ENCODE data around the gene ATP7A.
"Not testable (repeated sequence)": the region's sequence is repeated elsewhere in the genome, so short reads cannot be mapped to it uniquely, and the experiment has no call there.

Gene ATP7A

DNA sequence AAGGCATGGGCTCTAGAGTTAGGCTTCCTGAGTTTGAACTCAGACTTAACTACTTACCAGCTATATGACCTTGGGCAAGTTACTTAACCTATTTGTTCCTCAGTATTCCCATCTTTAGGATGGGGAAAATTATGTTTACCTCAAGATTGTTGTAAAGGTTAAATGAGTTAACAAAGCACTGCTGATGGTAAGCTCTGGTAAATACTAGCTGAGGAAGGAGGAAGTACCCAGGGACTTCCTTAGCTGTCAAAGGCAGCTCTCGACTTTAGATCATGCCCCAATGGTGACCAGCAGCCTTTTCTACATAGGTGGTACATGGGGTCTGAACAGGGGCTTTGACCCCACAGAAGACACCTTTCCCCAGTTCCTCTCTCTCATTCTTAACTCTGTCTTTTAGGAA lies 20.1 kb downstream of the ATP7A start:
- TF ChIP-seq, protein P1, sequence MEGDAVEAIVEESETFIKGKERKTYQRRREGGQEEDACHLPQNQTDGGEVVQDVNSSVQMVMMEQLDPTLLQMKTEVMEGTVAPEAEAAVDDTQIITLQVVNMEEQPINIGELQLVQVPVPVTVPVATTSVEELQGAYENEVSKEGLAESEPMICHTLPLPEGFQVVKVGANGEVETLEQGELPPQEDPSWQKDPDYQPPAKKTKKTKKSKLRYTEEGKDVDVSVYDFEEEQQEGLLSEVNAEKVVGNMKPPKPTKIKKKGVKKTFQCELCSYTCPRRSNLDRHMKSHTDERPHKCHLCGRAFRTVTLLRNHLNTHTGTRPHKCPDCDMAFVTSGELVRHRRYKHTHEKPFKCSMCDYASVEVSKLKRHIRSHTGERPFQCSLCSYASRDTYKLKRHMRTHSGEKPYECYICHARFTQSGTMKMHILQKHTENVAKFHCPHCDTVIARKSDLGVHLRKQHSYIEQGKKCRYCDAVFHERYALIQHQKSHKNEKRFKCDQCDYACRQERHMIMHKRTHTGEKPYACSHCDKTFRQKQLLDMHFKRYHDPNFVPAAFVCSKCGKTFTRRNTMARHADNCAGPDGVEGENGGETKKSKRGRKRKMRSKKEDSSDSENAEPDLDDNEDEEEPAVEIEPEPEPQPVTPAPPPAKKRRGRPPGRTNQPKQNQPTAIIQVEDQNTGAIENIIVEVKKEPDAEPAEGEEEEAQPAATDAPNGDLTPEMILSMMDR (conservative IDR thresholded peaks at IDR 0.05) = no peak
- no peak for TF ChIP-seq ZFX (IDR thresholded peaks at IDR 0.05)
- H3K27ac ChIP-seq = no peak overlapping the region

DNA sequence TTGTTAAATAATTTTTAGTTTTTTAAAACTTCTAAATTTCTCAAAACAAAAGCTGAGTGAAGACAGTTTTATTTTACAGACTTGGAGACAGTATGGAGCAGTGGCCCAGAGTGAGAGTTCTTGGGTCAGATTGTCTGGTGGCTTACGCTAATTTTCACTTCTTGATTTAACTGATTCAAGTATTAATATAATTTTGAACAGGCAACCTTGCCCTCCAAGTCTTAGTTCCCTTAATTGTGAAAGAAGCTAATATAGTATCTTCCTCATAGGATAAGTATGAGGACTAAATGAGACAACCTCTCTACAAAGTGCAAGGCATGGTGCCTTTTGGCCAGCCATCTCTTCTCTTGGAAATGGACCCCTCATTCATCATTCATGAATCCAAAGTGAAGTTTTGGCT lies 25.4 kb downstream of the ATP7A start:
- TF ChIP-seq, protein P1 (conservative IDR thresholded peaks at IDR 0.05) = no peak
- no peak for TF ChIP-seq ZFX (IDR thresholded peaks at IDR 0.05)
- no peak overlapping the region for H3K27ac ChIP-seq

DNA sequence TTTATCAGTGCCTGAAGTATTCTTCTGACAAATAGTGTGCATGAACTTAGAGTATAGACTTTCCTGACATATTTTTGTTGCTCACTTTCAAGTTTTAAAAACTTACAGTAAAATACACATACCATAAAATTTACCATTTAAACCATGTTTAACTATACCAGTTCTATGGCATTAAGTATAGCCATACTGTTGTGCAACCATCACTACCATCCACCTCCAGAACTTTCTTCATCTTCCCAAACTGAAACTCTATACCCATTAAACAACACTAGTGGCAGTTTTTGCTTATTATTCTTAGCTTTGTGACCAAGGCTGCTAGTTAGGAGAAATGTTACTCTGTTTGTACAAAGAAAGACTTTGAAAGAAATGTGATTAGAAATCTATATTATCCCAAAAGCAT lies 25.8 kb downstream of the ATP7A start:
- no peak for TF ChIP-seq ZFX (IDR thresholded peaks at IDR 0.05)
- TF ChIP-seq, protein P1 (conservative IDR thresholded peaks at IDR 0.05) = no peak
- peak overlapping the region; percentile 59; the same call in 1 of the 2 replicates for H3K27ac ChIP-seq

DNA sequence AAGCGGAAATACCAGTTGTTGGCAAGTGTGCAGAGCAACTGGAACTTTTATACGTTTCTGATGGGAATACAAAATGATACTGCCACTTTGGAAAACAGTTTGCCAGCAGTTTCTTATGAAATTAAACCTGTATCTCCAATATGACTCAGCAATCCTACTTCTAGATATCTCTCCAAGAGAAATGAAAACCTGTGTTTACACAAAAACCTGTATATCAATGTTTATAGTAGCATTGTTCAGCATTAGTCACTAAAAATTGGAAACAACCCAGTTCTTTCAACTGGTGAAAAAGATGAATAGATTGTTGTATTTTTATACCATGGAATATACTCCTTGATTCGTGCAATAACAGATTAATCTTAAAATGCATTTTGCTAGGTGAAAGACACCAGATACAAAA lies 26.8 kb downstream of the ATP7A start:
- no peak overlapping the region; the same call in 1 of the 2 replicates for H3K27ac ChIP-seq
- TF ChIP-seq ZFX (IDR thresholded peaks at IDR 0.05) = no peak
- TF ChIP-seq, protein P1 (conservative IDR thresholded peaks at IDR 0.05) = no peak

DNA sequence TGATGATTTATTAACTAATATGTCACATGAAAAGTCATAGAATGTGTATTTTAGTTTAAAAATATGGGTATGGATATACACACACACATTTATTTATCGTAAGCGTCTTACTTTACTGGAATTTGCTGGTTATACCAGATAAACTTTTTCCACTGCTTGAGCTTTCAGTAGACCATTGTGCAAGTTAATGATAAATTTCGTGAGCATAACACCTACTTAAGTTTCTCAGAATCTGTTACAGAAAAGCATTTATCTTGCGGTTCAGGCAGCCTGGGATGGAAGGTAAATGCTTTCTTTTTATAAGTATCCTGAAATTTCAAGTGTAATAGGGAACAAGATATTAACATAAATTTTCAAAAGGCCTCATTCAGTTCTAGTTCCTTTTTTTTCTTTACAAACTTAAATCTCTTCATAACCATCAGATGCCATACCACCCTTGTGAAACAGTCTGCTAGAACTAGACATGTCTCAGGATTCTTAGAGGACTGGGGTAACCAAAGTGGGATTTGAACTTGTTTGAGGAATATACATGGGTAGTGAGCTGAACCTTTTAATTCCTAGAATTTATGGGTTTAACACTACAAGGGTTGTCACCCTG lies 27.7 kb downstream of the ATP7A start:
- H3K27ac ChIP-seq = no peak overlapping the region; the same call in 1 of the 2 replicates
- TF ChIP-seq ZFX (IDR thresholded peaks at IDR 0.05) = no peak
- TF ChIP-seq, protein P1 (conservative IDR thresholded peaks at IDR 0.05) = no peak

DNA sequence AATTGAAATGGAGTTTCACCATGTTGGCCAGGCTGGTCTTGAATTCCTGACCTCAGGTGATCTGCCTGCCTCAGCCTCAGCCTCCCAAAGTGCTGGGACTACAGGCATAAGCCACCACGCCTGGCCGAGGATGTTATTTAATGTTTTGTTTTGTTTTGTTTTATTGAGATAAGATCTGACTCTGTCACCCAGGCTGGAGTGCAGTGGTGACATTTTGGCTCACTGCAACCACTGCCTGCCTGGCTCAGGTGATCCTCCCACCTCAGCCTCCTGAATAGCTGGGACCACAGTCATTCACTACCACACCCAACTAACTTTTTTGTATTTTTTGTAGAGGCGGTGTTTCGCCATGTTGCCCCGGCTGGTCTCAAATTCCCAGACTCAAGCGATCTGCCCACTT lies 34.5 kb downstream of the ATP7A start:
- H3K27ac ChIP-seq = not testable (repeated sequence)

DNA sequence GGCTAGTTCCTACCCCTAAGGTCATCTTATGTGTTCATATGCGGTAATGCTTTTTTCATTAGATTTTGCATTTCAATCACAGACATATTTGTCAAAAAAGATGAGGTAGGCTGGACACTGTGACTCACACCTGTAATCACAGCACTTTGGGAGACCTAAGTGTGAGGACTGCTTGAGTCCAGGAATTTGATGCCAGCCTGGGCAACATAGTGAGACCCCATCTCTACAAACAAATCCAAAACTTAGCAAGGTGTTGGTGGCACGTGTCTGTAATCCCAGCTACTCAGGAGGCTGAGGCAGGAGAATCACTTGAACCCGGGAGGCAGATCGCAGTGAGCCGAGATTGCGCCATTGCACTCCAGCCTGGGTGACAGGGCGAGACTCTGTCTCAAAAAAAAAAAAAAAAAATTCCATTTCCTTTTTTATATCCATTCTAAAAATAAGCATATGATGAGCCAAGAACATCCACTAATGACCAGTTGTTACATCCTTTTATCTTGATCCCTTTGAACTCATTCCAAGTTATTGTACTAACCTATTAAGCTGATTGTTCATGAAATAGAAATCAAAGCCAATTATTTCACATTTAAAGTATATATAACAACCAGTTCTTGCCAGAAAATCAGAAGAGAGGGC lies 35.5 kb downstream of the ATP7A start:
- TF ChIP-seq, protein P1 (conservative IDR thresholded peaks at IDR 0.05) = no peak
- no peak for TF ChIP-seq ZFX (IDR thresholded peaks at IDR 0.05)
- no peak overlapping the region for H3K27ac ChIP-seq

DNA sequence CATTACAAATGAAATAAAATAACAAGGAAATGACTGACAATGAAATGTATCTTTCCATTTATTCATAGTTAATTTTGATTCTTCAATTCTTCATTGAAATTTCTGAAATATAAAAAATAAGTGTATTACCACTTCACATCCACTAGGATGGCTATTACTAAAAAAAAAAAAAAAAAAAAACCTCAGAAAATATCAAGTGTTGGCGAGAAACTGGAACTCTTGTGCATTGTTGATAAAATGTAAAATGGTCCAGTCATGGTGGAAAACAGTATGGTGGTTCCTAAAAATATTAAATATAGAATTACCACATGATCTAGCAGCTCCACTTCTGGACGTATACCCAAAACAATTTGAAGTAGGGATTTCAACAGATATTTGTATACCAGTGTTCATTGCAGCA lies 36.1 kb downstream of the ATP7A start:
- TF ChIP-seq ZFX (IDR thresholded peaks at IDR 0.05) = no peak
- TF ChIP-seq, protein P1 (conservative IDR thresholded peaks at IDR 0.05) = no peak; the same call in 1 of the 2 replicates
- H3K27ac ChIP-seq = no peak overlapping the region
